HG02981 (cell line): ENCODE data around the gene TEX29.

Experiments
- ATAC-seq: cut with Tn5 transposase; IDR thresholded peaks from one replicate; pipeline ENCODE4 v1.9.1; 2021; ENCODE audit warnings: mild to moderate bottlenecking, moderate library complexity; ENCODE audit not compliant: unreplicated experiment

The TEX29 gene

GRCh38 chr13:111365149-111366005 lies 44.9 kb downstream of the TEX29 start:
- no peak for ATAC-seq

- ATAC-seq = no peak
These were observed 46.9 kb downstream of the TEX29 start for GRCh38 chr13:111367340-111367739.

GRCh38 chr13:111368091-111368490 lies 47.6 kb downstream of the TEX29 start:
- ATAC-seq = no peak

GRCh38 chr13:111370147-111370546 lies 49.7 kb downstream of the TEX29 start:
- ATAC-seq = no peak

- ATAC-seq = no peak
These were observed 50.4 kb downstream of the TEX29 start for GRCh38 chr13:111370570-111371535.

- ATAC-seq = no peak
These were observed 51.3 kb downstream of the TEX29 start for GRCh38 chr13:111371720-111372119.

- no peak for ATAC-seq
These were observed 52.4 kb downstream of the TEX29 start for GRCh38 chr13:111372651-111373425.

- ATAC-seq = no peak
These were observed 53.0 kb downstream of the TEX29 start for GRCh38 chr13:111373486-111373885.

- ATAC-seq = no peak
These were observed 60.0 kb downstream of the TEX29 start for GRCh38 chr13:111380431-111380830.

GRCh38 chr13:111382411-111382810 lies 62.0 kb downstream of the TEX29 start:
- no peak for ATAC-seq

- ATAC-seq = no peak
These were observed 62.4 kb downstream of the TEX29 start for GRCh38 chr13:111382877-111383276.

GRCh38 chr13:111383591-111384440 lies 63.4 kb downstream of the TEX29 start:
- ATAC-seq = no peak

GRCh38 chr13:111384441-111385182 lies 64.2 kb downstream of the TEX29 start:
- no peak for ATAC-seq

- no peak for ATAC-seq
These were observed 64.9 kb downstream of the TEX29 start for GRCh38 chr13:111385183-111385857.

GRCh38 chr13:111387026-111387871 lies 66.8 kb downstream of the TEX29 start:
- no peak for ATAC-seq

- no peak for ATAC-seq
These were observed 67.6 kb downstream of the TEX29 start for GRCh38 chr13:111387945-111388600.

GRCh38 chr13:111388851-111389500 lies 68.5 kb downstream of the TEX29 start:
- no peak for ATAC-seq
